C4-2B (cell line): ENCODE measurements around the gene RCCD1.

Experiments
- CTCF ChIP-seq: fragments of 450-650 bp; conservative IDR thresholded peaks from 2 replicates; pipeline ENCODE4 v1.5.1; 2017; ENCODE audit warnings: mild to moderate bottlenecking
- ZFX ChIP-seq: fragments of 450-650 bp; IDR thresholded peaks from 2 replicates; pipeline ENCODE4 v1.6.1; 2017

- TF ChIP-seq CTCF, result no peak
- TF ChIP-seq ZFX, result no peak
Observed at GRCh38 chr15:90998737-90999136, 44.1 kb downstream of the RCCD1 start.
